HG02973 (cell line): ENCODE measurements around the gene LAMA3.

ENCODE experiments used
- ATAC-seq: cut with Tn5 transposase; IDR thresholded peaks from one replicate; pipeline ENCODE4 v1.9.1; 2021; ENCODE audit warnings: moderate library complexity; ENCODE audit not compliant: unreplicated experiment

Gene LAMA3

DNA sequence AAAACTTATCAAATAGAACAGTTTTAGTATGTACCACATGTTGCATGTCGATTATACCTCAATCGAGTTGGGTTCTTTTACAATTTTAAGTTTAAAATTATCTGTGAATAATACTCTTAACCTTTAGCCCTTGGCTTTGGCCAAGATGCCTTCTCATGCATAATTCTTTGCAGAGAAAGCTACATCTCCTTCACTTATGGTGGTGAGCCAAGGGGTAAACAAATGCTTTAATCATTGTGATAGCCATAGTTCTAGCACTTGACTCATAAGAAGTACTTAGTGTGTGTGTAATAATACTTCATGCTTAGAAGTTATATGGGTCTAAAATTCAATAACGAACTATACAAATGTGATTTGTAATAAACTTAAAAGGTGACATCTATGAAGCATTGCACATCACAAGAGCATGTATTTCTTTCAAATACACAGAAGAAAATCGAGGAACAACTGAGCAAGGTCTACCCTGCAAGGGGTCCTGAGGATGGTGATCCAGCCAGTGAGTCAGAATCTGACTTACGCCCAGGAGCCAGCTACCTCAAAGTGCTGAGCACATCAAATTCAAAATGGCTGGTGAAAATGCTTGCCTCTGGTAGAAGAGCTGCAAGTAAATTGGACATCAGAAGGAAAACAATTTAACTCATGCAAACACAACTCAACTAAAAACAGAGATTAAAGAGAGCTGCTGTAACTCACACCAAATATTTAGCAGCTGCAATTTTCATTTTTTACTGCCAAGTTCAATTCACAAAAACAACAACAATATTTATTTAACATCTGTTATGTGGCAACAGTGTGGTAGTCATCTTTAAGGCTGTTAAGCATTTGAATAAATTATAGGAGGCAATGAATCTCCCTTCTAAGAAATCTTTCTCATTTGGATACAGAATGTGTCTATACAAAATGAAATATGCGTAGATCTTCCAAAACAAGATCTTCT is 301.5 kb downstream of the LAMA3 start:
- no peak for ATAC-seq

DNA sequence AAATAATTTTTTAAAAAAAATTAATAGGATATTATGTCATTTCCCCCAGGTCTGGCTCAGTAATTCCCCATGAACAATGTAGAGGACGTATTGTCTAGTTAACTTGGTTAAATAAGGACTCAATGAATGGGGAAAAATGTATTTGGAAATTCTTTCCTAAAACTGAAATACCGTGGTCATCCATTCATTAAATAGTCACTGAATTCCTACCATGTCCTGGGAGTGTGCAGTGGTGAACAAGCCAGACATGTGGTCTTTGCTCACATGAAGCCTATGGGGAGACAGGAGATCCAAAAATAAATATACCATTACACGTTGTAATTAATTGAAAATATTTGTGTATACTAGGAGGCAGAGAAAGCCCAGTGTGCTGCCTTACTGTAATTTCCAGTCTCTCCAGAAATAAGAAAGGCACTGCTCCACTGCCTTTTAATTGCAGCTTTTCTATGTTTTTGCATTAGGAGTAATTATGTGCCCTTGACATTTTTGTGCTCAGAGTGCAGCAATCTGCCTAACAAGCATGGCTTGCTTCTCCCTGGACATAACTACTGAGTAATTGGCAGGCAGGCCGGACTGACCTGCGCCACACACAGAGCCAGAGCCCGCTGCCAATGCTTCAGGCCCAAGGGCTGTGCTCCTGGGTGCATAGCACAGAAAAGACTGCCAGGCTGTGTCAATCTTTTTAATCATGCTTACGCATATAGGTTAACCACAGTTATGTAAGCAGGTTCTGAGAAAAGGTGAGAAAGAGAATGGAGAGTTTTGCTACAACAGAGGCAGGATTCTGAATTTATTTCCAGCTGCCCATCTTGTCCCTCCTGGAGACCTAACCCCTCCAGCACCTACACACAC is 303.1 kb downstream of the LAMA3 start:
- ATAC-seq: no peak

DNA sequence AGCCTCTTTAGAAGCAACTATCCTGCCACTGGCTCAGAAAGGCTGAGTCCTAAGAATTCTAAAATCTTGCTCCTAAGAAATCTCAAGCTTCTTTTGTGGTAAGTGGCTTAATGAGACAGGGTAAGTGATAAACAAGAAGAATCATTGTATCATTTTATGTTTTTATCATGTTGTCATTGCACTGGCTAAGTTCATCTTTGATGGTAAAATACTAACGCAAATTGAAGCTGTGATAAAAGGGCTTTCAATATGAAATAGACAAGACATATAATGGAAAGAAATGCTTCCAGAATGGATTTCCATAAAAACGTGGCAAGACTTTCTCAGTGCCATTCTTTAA is 303.7 kb downstream of the LAMA3 start:
- no peak for ATAC-seq

DNA sequence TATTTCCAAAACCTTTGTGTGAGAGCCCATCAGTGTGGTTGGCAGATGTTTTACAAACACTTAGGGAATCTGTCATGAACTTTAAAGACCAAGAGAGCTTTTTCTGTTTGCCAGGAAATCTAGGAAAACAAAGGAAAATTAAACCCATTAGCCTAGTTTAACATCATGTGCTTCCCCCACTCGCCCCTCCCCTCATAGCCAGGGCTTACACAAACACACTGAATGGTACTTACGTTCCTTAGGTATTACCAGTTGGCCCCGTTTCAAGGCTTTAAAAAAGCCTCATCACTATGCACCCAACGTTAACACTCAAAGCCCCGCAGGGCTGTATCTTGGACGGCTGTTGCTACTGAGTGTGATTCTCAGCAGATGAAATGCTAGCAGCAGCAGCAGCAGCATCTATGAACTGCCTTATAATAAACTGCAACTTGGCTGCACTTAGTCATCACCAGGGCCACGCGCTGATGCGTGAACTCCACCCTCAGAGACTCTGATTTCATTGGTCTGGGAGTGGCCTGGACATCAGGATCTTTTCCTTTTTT is 305.2 kb downstream of the LAMA3 start:
- ATAC-seq: no peak

DNA sequence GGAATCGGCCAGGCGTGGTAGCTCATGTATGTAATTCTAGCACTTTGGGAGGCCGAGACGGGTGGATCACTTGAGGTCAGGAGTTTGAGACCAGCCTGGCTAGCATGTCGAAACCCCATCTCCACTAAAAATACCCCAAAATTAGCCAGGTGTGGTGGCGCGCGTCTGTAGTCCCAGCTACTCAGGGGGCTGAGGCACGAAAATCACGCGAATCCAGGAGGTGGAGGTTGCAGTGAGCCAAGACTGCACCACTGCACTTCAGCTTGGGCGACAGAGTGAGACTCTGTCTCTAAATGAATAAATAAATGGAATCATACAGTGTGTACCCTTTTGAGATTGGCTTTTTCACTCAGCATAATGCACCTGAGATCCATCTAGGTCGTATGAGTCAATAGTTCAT is 305.9 kb downstream of the LAMA3 start:
- ATAC-seq: no peak

DNA sequence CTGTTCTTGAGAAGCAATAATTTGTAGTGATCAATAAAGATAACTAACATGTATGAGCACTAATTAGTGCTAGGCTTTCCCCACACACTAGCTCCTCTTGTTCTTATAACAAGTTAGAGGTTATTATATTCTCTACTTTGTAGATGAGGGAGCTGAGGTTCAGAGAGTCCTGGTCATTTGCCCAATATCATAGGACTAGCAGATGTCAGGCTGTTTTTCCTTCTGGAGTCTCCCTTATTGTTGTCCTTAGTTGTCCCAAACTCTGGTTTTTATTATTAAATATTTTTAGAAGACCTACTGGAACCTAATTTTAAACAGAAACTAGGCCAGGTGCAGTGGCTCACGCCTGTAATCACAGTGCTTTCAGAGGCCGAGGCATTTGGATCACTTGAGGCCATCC is 308.8 kb downstream of the LAMA3 start:
- no peak for ATAC-seq

DNA sequence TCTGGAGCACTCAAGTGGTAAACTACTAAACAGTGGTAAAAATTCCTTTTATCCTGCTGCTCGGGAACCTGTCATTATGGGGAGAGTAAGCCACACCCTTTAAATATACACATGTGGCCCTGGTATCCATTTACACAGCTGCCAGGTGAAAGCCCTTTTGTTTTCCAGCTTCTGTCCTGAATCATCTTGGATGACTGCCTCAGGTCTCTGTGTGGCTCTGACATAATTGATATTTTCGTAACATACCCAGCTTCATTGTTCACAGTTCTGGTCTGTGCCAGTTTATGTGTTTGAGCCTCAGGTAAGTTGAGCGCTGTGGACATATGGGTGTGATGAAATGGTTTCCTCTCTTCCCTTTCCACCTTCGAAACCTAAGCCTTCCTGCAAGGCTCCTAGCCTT is 309.6 kb downstream of the LAMA3 start:
- no peak for ATAC-seq

DNA sequence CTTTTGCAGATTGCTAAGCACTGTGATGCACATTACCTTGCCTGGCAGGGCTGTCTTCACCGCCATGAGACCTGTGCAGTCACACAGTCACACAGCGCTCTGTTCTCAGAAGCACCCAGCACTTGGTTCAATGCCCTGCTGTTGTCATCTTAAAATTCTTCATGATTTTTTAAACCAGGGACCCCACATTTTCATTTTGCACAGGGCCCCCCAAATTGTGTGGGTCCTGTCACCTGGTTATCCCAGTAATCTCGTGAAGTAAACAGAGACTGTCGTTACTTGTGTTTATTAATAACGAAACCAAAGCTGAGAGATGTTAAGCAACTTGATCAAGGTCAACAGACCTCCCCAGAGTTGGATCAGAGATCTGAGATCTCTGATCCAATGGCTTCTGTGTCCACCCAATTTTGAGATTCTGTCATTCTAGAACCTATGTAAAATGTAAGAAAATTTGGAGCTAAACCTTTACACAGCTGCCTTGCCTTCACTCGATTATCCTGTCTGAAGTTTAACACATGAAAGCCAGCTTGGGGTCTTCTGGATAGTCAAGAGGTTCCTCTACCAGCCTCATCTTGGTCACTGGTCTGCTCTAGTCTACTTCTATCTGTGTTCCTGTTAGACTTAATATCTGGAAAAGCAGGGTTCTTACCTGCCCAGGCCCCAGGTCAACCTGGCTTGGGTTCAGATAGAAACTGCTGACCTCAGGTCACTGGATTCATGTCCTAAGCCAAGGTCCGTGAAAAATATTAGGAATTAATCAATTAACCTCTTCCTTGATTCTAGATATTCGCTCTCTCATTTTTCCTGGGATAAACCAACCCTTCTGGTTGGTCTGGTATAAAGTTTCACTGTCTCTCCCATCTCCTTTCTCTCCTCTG is 311.6 kb downstream of the LAMA3 start:
- ATAC-seq: no peak

DNA sequence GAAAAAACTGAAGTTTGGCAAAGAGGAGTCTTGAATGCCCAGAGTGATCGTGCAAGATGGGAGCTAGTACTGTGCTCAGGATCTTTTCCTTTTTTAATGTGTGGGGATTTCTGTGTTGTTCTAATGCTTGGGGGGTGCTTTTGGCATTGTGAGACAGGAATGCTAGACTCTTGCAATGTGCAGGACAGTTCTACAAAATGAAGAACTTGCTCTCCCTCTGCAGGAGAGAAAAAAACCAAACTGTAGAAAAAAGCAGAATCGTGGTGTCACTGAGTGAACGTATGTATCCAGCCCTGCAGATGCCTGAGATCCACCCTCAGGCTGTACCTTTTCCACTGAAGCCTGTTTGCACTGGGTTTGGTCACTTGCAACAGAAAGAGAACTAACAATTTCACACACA is 313.2 kb downstream of the LAMA3 start:
- ATAC-seq: no peak

DNA sequence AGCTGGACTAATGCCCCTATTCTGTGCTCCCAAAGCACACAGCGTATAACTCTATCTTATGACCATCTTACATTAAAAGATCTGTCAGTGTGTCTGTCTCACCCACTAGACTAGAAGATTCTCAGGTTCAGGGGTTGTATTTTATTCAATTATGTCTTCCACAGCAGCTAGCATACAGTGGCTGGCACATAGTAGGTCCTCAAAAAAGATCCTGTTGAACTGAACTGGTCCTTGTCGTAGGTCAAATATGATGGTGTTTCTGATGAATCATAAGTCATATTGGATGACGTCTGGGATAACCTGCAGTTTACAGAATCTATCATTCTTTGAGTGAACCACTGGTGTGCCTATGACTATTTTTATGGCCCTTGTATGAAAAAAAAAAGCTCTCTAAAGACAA is 314.0 kb downstream of the LAMA3 start:
- ATAC-seq: no peak

DNA sequence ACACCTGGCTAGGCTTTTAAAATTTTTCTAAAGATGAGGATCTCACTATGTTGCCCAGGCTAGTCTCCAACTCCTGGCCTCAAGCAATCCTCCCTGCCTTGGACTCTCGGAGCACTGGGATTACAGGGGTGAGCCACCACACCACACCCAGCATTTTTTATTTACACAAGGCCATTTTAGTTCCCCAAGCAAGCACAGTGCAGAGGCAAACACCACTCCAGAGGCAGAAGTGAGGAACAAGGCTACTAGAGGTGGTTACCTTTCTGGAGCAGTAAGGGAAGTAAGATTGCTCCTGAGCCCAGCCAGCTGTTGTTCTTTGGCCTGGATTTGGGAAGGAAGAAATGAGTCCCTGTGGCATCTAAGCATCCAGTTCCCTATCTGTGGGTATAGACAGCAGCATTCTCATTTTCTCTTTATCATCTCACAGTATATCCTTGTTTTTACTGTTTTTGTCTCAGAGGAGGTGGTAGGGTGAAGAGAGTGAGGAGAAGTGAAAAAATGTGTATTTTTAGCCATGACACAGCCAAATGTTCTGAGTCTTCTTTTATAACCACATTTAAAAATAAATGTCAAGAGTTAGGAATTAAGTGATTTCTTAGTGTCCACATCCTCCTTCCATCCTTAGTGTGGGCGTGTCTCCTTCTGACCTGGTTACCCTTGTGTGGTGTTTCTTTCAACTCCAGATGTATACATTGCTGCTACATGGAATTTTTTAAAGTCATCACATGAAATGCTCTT is 314.8 kb downstream of the LAMA3 start:
- no peak for ATAC-seq
